Stimulated activated naive CD8-positive, alpha-beta T cell treated with anti-CD3 and anti-CD28 coated beads, Interleukin-15, Interleukin-2, amounts not matched to agents 100 ng/mL and 50 ng/mL, for 24 hours (primary cell): ENCODE measurements around the gene NLRP9.
"Not testable (repeated sequence)": the region's sequence is repeated elsewhere in the genome, so short reads cannot be mapped to it uniquely, and the experiment has no call there.

ENCODE experiments used
- H3K27ac Mint-ChIP-seq: one replicate; pipeline ENCODE4 v1.8.0; 2021; ENCODE audit warnings: mild to moderate bottlenecking, mixed read lengths
- H3K27me3 Mint-ChIP-seq: one replicate; pipeline ENCODE4 v1.8.0; 2021; ENCODE audit warnings: mixed read lengths
- H3K36me3 Mint-ChIP-seq: one replicate; pipeline ENCODE4 v1.8.0; 2021; ENCODE audit warnings: low read depth, mixed read lengths
- H3K4me1 Mint-ChIP-seq: one replicate; pipeline ENCODE4 v1.8.0; 2021; ENCODE audit warnings: low read depth, mixed read lengths
- H3K4me3 Mint-ChIP-seq: one replicate; pipeline ENCODE4 v1.8.0; 2021; ENCODE audit warnings: mild to moderate bottlenecking, mixed read lengths
- H3K9me3 Mint-ChIP-seq: one replicate; pipeline ENCODE4 v1.8.0; 2021; ENCODE audit warnings: mixed read lengths

NLRP9 gene

DNA sequence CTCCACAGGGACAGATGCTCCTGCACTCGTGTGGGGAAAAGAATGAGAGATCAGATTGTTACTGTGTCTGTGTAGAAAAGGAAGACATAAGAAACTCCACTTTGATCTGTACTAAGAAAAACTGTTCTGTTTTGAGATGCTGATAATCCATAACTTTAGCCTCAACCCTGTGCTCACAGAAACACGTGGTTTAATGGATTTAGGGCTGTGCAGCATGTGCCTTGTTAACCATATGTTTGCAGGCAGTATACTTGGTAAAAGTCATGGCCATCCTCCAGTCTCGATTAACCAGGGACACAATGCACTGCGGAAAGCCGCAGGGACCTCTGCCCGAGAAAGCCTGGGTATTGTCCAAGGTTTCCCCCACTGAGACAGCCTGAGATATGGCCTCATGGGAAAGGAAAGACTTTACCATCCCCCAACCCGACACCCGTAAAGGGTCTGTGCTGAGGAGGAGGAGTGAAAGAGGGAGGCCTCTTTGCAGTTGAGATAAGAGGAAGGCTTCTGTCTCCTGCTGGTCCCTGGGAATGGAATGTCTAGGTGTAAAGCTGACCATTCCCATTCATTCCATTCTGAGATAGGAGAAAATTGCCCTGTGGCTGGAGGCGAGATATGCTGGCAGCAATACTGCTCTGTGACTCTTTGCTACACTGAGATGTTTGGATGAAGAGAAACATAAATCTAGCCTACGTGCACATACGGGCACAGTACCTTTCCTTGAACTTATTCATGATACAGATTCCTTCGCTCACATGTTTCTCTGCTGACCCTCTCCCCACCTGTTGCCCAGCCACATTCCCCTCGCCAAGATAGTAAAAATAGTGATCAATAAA is 20.1 kb downstream of the NLRP9 start:
- Mint-ChIP-seq H3K27me3 (peaks cover 47% of the 10 kb centered on the region), H3K9me3 (peaks cover 25% of the 10 kb centered on the region)
- not testable (repeated sequence) for H3K4me3 Mint-ChIP-seq, H3K27ac Mint-ChIP-seq, H3K36me3 Mint-ChIP-seq, H3K4me1 Mint-ChIP-seq

DNA sequence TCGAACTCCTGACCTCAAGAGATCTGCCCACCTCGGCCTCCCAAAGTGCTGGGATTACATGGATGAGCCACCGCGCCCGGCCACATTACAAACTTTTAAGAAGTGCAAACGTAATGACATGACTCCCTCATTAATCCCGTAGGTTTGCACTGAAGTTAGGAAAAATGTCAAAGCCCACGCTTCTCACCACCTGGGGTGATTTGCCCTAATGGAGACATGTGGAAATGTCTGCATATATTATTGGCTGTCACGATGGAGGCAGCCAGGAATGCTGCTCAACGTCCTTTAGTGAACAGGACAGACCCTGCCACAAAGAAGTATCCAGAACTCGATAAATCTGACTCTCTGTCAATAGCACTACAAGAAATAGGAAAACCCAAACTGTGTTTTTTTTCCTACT is 21.0 kb downstream of the NLRP9 start:
- peaks cover 4% of the 10 kb centered on the region for H3K36me3 Mint-ChIP-seq
- H3K27ac Mint-ChIP-seq = no peak overlapping the region

DNA sequence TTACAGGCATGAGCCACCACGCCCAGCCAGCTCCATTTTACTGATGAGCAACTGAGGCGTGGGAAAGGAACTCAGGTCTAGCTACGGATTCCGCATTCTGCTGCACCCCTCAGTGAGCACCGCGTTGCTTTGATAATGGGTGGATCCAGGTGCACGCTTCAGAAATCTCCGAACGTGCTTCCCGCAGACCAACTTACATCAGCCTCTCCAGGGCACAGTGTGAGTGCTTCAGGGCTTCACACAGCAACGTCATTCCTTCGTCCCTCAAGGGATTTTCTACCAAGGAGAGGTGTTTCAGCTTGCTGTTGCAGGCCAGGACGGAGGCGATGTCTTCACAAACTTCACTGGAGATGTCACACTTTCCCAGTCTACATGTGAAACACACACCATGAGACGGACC is 21.7 kb downstream of the NLRP9 start:
- H3K4me3 Mint-ChIP-seq = no peak overlapping the region
- peaks cover 4% of the 10 kb centered on the region for H3K36me3 Mint-ChIP-seq
- H3K4me1 Mint-ChIP-seq = no peaks in the 10 kb centered on the region
- peaks cover 34% of the 10 kb centered on the region for H3K27me3 Mint-ChIP-seq
- H3K27ac Mint-ChIP-seq = no peak overlapping the region
- H3K9me3 Mint-ChIP-seq = peaks cover 13% of the 10 kb centered on the region

More for the DNA sequence above, 21.0 kb downstream of the NLRP9 start:
- Mint-ChIP-seq H3K27me3 (peaks cover 42% of the 10 kb centered on the region), H3K4me3 (no peak overlapping the region), H3K9me3 (peaks cover 20% of the 10 kb centered on the region), H3K4me1 (no peaks in the 10 kb centered on the region)

DNA sequence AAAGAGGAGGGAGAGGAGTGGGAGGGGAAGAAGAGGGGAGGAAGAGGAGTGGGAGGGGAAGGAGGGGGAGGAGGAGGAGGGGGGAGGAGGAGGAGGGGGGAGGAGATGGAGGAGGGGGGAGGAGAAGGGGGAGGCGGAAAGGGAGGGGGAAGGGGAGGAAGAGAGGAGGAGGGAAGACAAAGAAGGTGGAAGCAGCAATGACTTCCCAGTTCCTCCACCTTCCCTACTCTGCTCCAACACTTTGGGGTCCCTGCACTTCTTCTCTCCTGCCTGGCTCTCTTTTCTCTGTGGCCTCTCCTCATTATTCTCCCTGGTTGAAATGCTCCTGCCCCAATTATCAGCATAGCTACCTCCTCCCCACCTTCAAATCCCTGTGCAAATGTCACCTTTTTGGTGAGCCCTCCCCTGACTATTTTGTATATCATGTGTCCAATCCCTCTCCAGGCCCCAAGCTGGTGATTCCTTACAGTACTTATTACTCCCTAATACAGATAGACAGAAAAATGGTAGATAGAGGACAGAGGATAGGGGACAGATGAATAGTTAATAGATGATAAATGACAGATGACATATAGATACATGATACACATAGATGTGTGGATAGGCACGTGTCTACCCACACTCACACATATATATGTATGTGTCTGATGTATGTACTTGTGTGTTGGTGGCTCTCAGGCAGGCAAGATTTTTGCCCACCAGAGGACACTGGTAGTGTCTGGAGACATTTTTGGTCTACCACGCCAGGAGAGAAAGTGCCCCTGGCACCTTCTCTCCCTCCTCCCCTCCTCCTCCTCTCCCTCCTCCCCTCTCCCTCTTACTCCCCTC is 25.2 kb downstream of the NLRP9 start:
- H3K9me3 Mint-ChIP-seq = no peaks in the 10 kb centered on the region
- no peak overlapping the region for H3K27ac Mint-ChIP-seq
- H3K4me1 Mint-ChIP-seq = no peaks in the 10 kb centered on the region
- peaks cover 9% of the 10 kb centered on the region for H3K27me3 Mint-ChIP-seq
- H3K36me3 Mint-ChIP-seq = no peaks in the 10 kb centered on the region
- no peak overlapping the region for H3K4me3 Mint-ChIP-seq

DNA sequence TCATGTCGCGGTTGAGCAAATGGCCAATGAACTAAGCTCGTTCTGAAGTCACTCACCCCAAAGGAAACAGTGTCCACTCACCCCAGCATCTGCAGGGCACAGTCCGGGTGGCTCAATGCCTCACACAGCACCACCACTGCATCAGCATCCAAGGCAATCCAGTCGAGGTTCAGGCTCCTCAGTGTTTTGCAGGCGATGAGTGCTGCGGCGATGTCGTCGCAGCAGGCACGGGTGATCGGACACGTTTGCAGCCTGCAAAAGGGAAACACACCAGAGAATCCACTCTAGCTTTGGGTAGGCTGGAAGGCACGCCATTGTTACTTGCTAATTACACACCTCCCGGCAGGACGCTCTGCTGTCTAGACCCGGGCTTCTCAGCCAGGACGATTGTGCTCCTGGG is 26.5 kb downstream of the NLRP9 start:
- no peak overlapping the region for H3K27ac Mint-ChIP-seq
- no peaks in the 10 kb centered on the region for H3K9me3 Mint-ChIP-seq
- H3K36me3 Mint-ChIP-seq = no peaks in the 10 kb centered on the region
- H3K27me3 Mint-ChIP-seq = no peaks in the 10 kb centered on the region
- no peak overlapping the region for H3K4me3 Mint-ChIP-seq
- no peaks in the 10 kb centered on the region for H3K4me1 Mint-ChIP-seq

DNA sequence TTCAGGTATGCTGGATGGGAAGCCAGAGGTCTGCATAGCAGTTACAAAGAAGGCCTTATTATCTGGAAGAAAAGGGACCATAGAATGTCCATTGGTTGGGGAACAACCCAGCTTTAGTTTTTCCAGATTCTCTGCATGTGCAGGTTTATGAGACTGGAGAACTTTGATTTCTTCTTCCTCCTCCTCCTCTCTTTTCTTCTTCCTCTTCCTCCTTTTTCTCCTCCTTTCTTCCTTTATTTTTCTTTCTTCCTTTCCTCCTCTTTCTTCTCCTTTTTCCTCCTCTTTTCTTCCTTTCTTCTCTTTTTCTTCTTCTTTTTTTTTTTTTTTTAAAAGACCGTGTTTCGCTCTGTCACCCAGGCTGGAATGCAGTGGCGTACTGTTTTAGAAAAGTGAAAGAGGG is 32.2 kb downstream of the NLRP9 start:
- Mint-ChIP-seq H3K4me3 (no peak overlapping the region), H3K36me3 (peaks cover 29% of the 10 kb centered on the region), H3K27me3 (no peaks in the 10 kb centered on the region), H3K27ac (no peak overlapping the region), H3K4me1 (no peaks in the 10 kb centered on the region), H3K9me3 (no peaks in the 10 kb centered on the region)

DNA sequence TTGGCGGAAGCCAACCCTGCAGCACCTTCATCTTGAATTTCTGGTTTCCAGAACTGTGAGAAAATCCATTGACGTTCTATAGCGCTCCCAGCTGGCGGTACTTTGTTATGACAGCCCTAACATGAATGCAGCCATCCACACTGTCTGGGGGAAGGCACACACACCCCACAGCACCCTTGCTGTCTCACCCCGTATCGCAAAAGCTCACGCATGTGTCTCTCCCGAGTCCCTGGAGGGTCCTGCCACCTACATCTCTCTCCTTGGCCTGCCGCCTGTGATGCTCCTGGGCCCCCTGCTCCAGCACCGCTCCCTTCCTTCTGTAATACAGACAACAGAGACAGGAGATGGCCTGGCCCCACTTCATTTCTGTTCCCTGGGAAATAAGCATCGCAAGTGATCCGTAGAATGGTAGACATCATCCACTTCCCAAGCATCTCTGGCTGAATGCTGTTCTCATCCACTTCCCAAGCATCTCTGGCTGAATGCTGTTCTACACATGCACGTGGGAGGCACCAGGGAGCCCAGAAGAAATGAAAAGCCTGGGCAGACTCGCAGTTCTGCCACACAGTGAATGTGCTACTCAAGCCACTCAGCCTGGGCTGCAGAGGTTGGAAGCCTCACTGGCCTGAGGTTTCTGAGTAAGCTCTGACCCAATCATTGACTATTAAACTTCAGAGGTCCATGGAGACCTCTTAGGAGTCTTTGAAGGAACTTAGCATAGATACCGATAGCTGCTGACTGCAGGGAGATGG is 33.5 kb downstream of the NLRP9 start:
- H3K4me1 Mint-ChIP-seq = no peaks in the 10 kb centered on the region
- H3K27me3 Mint-ChIP-seq = no peaks in the 10 kb centered on the region
- no peak overlapping the region for H3K27ac Mint-ChIP-seq
- no peak overlapping the region for H3K4me3 Mint-ChIP-seq
- no peaks in the 10 kb centered on the region for H3K9me3 Mint-ChIP-seq
- peaks cover 34% of the 10 kb centered on the region for H3K36me3 Mint-ChIP-seq

DNA sequence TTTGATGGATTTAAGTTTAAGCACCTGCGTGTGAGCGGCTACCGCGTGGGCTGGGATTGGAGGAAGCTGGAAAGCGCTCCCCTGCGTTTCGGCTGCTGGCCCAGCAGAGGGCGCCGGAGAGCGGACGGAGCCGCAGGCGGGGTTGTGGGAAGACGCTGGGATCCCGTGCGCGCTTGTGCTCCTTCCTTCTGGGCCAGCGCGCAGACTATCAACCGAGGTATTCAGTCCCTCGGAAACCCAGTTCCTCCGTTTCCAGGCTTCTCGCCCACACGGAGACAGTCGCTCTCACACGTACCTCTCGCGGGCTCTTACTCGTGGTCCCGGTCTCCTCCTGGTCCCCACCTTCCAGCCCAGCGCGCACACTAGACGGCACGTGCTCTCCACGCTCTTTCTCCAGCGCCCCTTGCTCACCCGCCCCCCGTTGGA is 34.4 kb downstream of the NLRP9 start:
- H3K27me3 Mint-ChIP-seq = no peaks in the 10 kb centered on the region
- H3K4me3 Mint-ChIP-seq = no peak overlapping the region
- H3K9me3 Mint-ChIP-seq = no peaks in the 10 kb centered on the region
- H3K27ac Mint-ChIP-seq = no peak overlapping the region
- H3K4me1 Mint-ChIP-seq = no peaks in the 10 kb centered on the region
- peaks cover 41% of the 10 kb centered on the region for H3K36me3 Mint-ChIP-seq

DNA sequence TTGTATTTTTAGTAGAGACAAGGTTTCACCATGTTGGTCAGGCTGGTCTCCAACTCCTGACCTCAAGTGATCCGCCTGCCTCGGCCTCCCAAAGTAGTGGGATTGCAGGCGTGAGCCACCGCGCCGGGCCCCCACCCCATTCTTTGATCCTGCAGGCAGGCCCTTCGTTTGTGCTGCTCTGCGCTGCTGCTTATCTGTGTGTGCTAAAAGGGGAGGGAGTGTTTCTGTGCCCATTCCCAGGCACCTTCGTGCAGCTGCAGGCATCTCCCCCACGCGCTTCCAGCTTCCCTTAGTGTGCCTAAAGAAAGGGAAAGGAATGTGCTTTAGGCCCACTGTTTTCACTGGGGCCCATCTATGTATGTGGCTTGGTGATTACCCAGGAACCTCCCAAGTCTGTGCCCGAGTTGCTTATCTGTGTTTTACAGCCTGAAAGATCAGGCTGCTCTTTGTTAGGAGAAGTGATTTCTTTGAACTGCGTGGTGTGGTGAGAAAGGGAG is 36.0 kb downstream of the NLRP9 start:
- H3K36me3 Mint-ChIP-seq = peaks cover 50% of the 10 kb centered on the region
- H3K4me3 Mint-ChIP-seq = no peak overlapping the region
- no peaks in the 10 kb centered on the region for H3K9me3 Mint-ChIP-seq

DNA sequence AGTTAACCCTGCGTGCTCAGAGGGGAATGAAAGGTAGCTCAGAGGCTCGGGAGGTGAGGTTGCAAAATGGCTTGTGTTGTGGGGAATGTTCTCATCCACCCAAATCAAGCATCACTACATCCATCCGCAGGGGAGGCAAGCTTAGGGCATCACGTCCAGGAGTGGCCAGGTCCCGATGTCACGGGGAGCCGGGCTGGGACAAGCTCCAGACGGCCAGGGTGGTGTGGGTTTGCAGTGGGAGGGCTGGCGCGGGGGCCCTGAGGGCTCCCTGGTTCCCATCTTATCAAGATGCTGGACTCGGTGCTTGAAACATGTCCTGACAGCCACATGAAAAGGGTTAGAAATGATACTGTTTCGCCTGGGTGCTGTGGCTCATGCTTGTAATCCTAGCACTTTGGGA is 37.4 kb downstream of the NLRP9 start:
- Mint-ChIP-seq H3K27me3 (no peaks in the 10 kb centered on the region), H3K36me3 (peaks cover 51% of the 10 kb centered on the region), H3K27ac (no peak overlapping the region), H3K4me3 (no peak overlapping the region), H3K4me1 (no peaks in the 10 kb centered on the region), H3K9me3 (no peaks in the 10 kb centered on the region)

More for the DNA sequence above, 36.0 kb downstream of the NLRP9 start:
- H3K27ac Mint-ChIP-seq = no peak overlapping the region
- H3K27me3 Mint-ChIP-seq = no peaks in the 10 kb centered on the region
- no peaks in the 10 kb centered on the region for H3K4me1 Mint-ChIP-seq

DNA sequence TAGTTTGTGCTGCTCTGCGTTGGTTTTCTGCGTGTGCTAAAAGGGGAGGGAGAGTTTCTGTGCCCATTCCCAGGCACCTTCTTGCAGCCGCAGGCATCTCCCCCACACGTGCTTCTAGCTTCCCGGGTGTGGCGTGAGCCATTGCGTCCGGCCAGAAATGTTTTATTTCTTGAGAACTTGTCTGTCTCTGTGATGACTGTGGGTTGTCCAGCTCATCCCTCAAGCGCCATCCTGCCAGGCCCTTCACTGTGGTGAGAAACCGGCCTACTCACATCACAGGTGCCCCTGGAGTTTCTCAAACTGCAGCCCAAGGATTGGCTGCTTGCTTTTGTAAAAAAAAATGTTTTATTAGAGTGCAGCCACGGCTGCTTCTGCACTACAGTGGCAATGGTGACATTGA is 39.0 kb downstream of the NLRP9 start:
- Mint-ChIP-seq H3K36me3 (peaks cover 42% of the 10 kb centered on the region), H3K27me3 (no peaks in the 10 kb centered on the region), H3K4me3 (no peak overlapping the region), H3K27ac (no peak overlapping the region), H3K9me3 (no peaks in the 10 kb centered on the region), H3K4me1 (no peaks in the 10 kb centered on the region)

DNA sequence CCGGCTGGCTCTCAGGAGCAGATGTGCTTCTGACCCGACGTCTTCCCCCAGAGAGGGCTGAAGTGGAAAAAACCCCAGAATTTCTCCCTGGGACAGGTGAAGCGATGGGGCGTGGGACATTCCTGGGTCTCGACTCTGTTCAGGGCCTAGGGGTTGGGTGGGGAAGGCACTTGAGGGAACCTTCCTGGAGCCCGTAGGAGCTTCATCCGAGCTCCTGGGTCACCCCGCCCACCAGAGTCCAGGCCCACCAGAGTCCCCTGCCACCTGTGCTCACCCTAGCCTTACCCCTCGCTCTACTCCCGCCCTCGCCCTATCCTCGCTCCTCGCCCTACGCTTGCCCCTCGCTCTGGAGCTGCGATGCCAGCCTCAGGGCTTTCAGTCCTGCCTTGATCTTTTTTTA is 39.9 kb downstream of the NLRP9 start:
- no peaks in the 10 kb centered on the region for H3K27me3 Mint-ChIP-seq
- no peaks in the 10 kb centered on the region for H3K9me3 Mint-ChIP-seq
- no peak overlapping the region for H3K4me3 Mint-ChIP-seq
- peaks cover 43% of the 10 kb centered on the region for H3K36me3 Mint-ChIP-seq
- H3K4me1 Mint-ChIP-seq = no peaks in the 10 kb centered on the region
- H3K27ac Mint-ChIP-seq = no peak overlapping the region

DNA sequence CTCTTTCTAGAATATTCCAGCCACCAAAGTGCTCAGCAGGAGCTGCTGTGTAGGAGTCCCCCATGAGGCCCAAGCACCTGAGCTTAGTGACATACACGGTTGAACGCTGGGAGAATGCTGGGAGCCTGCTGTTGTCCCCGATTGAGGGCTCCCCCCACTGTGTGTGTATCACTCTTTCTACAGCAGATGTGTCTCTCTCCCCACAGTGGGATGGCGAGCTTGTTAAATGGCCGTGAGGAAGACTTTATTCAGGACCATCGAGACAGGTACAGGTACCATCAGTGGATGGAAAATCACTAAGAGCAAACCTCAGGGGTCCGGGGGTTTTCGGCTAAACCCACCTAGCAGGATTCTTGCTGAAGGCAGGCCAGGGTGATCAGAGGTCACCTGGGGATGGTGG is 40.5 kb downstream of the NLRP9 start:
- Mint-ChIP-seq H3K9me3 (no peaks in the 10 kb centered on the region), H3K27ac (no peak overlapping the region), H3K4me1 (no peaks in the 10 kb centered on the region), H3K27me3 (no peaks in the 10 kb centered on the region), H3K4me3 (no peak overlapping the region), H3K36me3 (peaks cover 44% of the 10 kb centered on the region)

DNA sequence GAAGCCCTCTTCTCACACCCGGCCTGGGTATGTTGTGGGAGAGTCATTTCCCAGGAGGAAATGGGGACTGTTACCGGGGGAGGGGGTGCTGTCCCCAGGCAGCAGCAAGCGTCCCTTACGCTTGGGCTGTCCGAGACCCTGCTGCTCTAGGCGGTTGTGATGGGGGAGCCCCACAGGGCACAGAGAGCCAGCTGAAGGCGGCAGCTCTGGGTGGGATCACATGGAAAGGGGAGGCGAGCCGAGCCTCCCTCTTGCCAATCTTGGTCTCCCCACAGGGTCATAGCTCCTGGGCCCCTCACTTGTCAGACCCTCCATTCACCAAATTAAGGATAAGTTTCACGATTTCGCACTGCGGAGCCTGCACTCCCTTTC is 41.1 kb downstream of the NLRP9 start:
- Mint-ChIP-seq H3K27me3 (no peaks in the 10 kb centered on the region), H3K4me3 (no peak overlapping the region), H3K27ac (no peak overlapping the region), H3K9me3 (no peaks in the 10 kb centered on the region), H3K36me3 (peaks cover 39% of the 10 kb centered on the region), H3K4me1 (no peaks in the 10 kb centered on the region)
